Esophagus muscularis mucosa (tissue), 3 donors: Measurements from ENCODE around the gene SLC9A8.

ENCODE experiments used
- POLR2AphosphoS5 ChIP-seq, 2 donors: sonication (generic); formaldehyde crosslinking; IDR thresholded peaks; one replicate each; pipeline ENCODE4 v1.6.1; 2017; ENCODE audit warnings: antibody characterized with exemption in 2 of 2
- TF ChIP-seq, protein P1 (sequence below), 3 experiments: fragments of 200-600 bp in 2 of 3; fragments of 450-650 bp in 1 of 3; sonication (generic) in 2 of 3; IDR thresholded peaks; one replicate each; pipeline ENCODE4 v1.5.1; 2017 to 2019; ENCODE audit warnings: antibody characterized with exemption in 3 of 3, mild to moderate bottlenecking in 2 of 3, moderate library complexity in 1 of 3

DNA sequence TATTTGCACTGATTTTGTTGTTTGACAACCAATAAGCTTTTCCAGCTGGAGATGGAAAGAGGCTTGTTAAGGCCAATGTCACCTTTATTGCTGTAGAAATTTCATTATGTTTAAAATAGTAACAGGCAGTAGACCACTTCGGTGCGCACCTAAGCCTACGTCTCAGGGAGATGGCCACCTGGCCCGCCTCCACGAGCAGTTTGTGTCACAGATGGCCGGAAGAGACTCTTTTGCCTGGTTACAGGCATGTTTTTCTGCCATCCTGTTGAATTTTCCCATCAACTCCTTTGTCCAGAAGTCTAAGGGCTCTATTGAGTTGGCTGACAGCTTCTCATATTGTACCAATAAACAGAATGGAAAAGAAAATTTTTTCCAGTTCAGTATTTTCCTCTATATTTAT, 51.0 kb downstream of the SLC9A8 start:
- TF ChIP-seq, protein P1, sequence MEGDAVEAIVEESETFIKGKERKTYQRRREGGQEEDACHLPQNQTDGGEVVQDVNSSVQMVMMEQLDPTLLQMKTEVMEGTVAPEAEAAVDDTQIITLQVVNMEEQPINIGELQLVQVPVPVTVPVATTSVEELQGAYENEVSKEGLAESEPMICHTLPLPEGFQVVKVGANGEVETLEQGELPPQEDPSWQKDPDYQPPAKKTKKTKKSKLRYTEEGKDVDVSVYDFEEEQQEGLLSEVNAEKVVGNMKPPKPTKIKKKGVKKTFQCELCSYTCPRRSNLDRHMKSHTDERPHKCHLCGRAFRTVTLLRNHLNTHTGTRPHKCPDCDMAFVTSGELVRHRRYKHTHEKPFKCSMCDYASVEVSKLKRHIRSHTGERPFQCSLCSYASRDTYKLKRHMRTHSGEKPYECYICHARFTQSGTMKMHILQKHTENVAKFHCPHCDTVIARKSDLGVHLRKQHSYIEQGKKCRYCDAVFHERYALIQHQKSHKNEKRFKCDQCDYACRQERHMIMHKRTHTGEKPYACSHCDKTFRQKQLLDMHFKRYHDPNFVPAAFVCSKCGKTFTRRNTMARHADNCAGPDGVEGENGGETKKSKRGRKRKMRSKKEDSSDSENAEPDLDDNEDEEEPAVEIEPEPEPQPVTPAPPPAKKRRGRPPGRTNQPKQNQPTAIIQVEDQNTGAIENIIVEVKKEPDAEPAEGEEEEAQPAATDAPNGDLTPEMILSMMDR (IDR thresholded peaks at IDR 0.05): no peak
- no peak for TF ChIP-seq POLR2AphosphoS5 (IDR thresholded peaks at IDR 0.05)
